NT2/D1 (cell line): ENCODE measurements around the gene UQCC2.

Experiments used
- SUZ12 ChIP-seq: IDR thresholded peaks from 2 replicates; pipeline ENCODE4 v1.6.1; 2011; ENCODE audit not compliant: insufficient read length, insufficient read depth; ENCODE audit errors: extremely low read depth
- YY1 ChIP-seq: IDR thresholded peaks from 2 replicates; pipeline ENCODE4 v1.6.1; 2011; ENCODE audit not compliant: insufficient read length, insufficient read depth
- ZNF274 ChIP-seq: IDR thresholded peaks from 2 replicates; pipeline ENCODE4 v1.6.1; 2011; ENCODE audit warnings: mild to moderate bottlenecking, low read depth, low read length

- TF ChIP-seq SUZ12 (no peak), YY1 (no peak), ZNF274 (no peak)
These were observed 23.7 kb upstream of the UQCC2 start for GRCh38 chr6:33735216-33735615.
